ENCODE data around the gene ATP5F1E.

DNA sequence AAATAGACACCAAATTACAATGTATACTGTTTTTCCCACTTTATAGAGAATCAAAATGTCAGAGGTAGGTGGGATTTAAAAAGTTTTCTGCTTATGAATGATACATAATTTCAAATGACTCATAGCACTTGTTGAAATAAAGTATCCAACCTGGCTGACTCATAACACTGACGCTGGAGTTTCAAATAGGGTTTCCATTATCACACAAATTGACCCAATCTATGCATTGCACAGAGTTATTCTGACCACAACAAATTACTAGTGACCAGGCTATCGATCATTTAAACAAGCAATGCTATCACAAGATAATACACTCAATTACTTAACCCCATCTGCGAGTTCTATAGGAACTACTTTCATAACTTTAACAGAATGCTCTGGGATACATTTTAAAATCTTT lies 42.3 kb upstream of the ATP5F1E start:
- TF ChIP-seq, protein P1, sequence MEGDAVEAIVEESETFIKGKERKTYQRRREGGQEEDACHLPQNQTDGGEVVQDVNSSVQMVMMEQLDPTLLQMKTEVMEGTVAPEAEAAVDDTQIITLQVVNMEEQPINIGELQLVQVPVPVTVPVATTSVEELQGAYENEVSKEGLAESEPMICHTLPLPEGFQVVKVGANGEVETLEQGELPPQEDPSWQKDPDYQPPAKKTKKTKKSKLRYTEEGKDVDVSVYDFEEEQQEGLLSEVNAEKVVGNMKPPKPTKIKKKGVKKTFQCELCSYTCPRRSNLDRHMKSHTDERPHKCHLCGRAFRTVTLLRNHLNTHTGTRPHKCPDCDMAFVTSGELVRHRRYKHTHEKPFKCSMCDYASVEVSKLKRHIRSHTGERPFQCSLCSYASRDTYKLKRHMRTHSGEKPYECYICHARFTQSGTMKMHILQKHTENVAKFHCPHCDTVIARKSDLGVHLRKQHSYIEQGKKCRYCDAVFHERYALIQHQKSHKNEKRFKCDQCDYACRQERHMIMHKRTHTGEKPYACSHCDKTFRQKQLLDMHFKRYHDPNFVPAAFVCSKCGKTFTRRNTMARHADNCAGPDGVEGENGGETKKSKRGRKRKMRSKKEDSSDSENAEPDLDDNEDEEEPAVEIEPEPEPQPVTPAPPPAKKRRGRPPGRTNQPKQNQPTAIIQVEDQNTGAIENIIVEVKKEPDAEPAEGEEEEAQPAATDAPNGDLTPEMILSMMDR (IDR thresholded peaks at IDR 0.05): no peak
- no peak for TF ChIP-seq POLR2A (IDR thresholded peaks at IDR 0.05)

Measured in lower leg skin (tissue), 3 donors.